Astrocyte (in vitro differentiated cells and primary cell): ENCODE measurements around the gene CD68. TPM values are rescaled to one million over a fixed set of nuclear protein-coding genes. Genes with fewer than 3 reads are reported as not detected.

Experiments used
- DNase-seq: peaks from one replicate; pipeline ENCODE4 v3.0.0-alpha.2; 2010; ENCODE audit warnings: low read depth
- FAIRE-seq: peaks from 2 replicates; lab custom pipeline; 2011; peaks lifted over from hg19 to GRCh38; lab: Jason Lieb, UNC
- H2AFZ ChIP-seq: 2 replicates; pipeline ENCODE4 v1.6.0; 2012; ENCODE audit warnings: low read depth, low read length, inconsistent platforms
- H3K27ac ChIP-seq: 2 replicates; pipeline ENCODE4 v1.5.1; 2011; ENCODE audit warnings: low read depth, low read length, inconsistent platforms
- H3K27me3 ChIP-seq: 2 replicates; pipeline ENCODE4 v1.6.0; 2011; ENCODE audit warnings: low read length, inconsistent platforms; ENCODE audit not compliant: insufficient read depth
- H3K36me3 ChIP-seq: 2 replicates; pipeline ENCODE4 v1.5.1; 2011; ENCODE audit warnings: low read length, inconsistent platforms; ENCODE audit not compliant: insufficient read depth
- H3K4me1 ChIP-seq: 2 replicates; pipeline ENCODE4 v1.5.1; 2011; ENCODE audit warnings: low read length, inconsistent platforms; ENCODE audit not compliant: insufficient read depth
- H3K4me2 ChIP-seq: 2 replicates; pipeline ENCODE4 v1.6.0; 2012; ENCODE audit warnings: low read length, inconsistent platforms
- H3K4me3 ChIP-seq: 2 replicates; pipeline ENCODE4 v1.5.1; 2011; ENCODE audit warnings: low read depth, mild to moderate bottlenecking, low read length, inconsistent platforms; ENCODE audit not compliant: insufficient read depth
- H3K79me2 ChIP-seq: 2 replicates; pipeline ENCODE4 v1.6.0; 2012; ENCODE audit warnings: mild to moderate bottlenecking, low read length, inconsistent platforms; ENCODE audit not compliant: insufficient read depth
- H3K9ac ChIP-seq: 2 replicates; pipeline ENCODE4 v1.6.0; 2012; ENCODE audit warnings: mild to moderate bottlenecking, low read length, inconsistent platforms
- H3K9me3 ChIP-seq: 2 replicates; pipeline ENCODE4 v1.5.1; 2012; ENCODE audit warnings: low read depth, mild to moderate bottlenecking, low read length, inconsistent platforms; ENCODE audit not compliant: insufficient read depth
- H4K20me1 ChIP-seq: 2 replicates; pipeline ENCODE4 v1.6.0; 2012; ENCODE audit warnings: low read length, inconsistent platforms; ENCODE audit not compliant: insufficient read depth
- H3K27ac Mint-ChIP-seq: one replicate; pipeline ENCODE4 v1.8.0; 2021; ENCODE audit warnings: mild to moderate bottlenecking, mixed read lengths; ENCODE audit not compliant: unreplicated experiment
- H3K27me3 Mint-ChIP-seq: one replicate; pipeline ENCODE4 v1.8.0; 2021; ENCODE audit warnings: low read depth, mixed read lengths; ENCODE audit not compliant: unreplicated experiment
- H3K36me3 Mint-ChIP-seq: one replicate; pipeline ENCODE4 v1.8.0; 2021; ENCODE audit warnings: low read depth, mixed read lengths; ENCODE audit not compliant: unreplicated experiment
- H3K4me1 Mint-ChIP-seq: one replicate; pipeline ENCODE4 v1.8.0; 2021; ENCODE audit warnings: low read depth, mixed read lengths; ENCODE audit not compliant: unreplicated experiment
- H3K4me3 Mint-ChIP-seq: one replicate; pipeline ENCODE4 v1.8.0; 2021; ENCODE audit warnings: mild to moderate bottlenecking, moderate library complexity, mixed read lengths; ENCODE audit not compliant: unreplicated experiment
- H3K9me3 Mint-ChIP-seq: one replicate; pipeline ENCODE4 v1.8.0; 2021; ENCODE audit warnings: mild to moderate bottlenecking, mixed read lengths; ENCODE audit not compliant: unreplicated experiment
- EZH2 ChIP-seq: IDR thresholded peaks from 2 replicates; pipeline ENCODE4 v1.6.1; 2012; ENCODE audit warnings: mild to moderate bottlenecking, low read length, inconsistent platforms; ENCODE audit not compliant: insufficient read depth
- total RNA-seq: library from RNA; stranded (reverse); gene quantifications from 2 replicates; pipeline ENCODE4 v1.2.1, GENCODE V29; 2021
- TF ChIP-seq, protein P1 (sequence below): IDR thresholded peaks from 2 replicates; pipeline ENCODE4 v1.5.1; 2011; ENCODE audit warnings: low read depth, mild to moderate bottlenecking, inconsistent platforms, low read length, moderate library complexity; ENCODE audit not compliant: insufficient read depth

The CD68 gene
- total RNA-seq, 1 donor from 2014 or later, result 4.4 TPM

DNA sequence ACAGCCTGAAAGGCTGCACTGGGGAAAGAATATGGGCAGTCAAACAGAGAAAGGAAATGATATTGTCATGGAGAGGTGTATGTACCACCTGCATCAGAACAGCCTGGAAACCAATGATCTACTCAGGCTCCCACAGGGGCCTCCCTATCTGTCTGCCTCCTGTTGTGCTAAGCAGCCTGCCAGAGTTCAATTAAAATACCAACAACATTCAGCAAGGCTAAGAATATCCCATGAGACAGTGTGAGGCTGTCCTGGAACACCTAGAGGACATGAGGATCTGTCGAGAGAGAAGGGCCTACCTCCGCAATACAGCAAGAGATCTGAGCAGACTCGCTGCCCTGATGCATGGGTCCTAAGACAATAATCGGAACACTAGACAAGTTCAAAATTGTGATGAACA, 26.8 kb downstream of the CD68 start:
- Mint-ChIP-seq H3K27ac (no peak overlapping the region), H3K9me3 (no peaks in the 10 kb centered on the region), H3K4me3 (no peak overlapping the region), H3K4me1 (peaks cover 10% of the 10 kb centered on the region), H3K27me3 (no peaks in the 10 kb centered on the region), H3K36me3 (peaks cover 18% of the 10 kb centered on the region)
- Histone ChIP-seq H3K4me2 (no peak overlapping the region), H3K9me3 (no peaks in the 10 kb centered on the region), H3K4me3 (no peak overlapping the region), H3K27ac (no peak overlapping the region), H3K4me1 (no peaks in the 10 kb centered on the region), H3K9ac (no peak overlapping the region), H3K79me2 (peaks cover 61% of the 10 kb centered on the region), H3K36me3 (peaks cover 36% of the 10 kb centered on the region), H3K27me3 (no peaks in the 10 kb centered on the region), H4K20me1 (peaks cover 54% of the 10 kb centered on the region), H2AFZ (no peak overlapping the region)
- no peak for TF ChIP-seq EZH2
- TF ChIP-seq, protein P1, sequence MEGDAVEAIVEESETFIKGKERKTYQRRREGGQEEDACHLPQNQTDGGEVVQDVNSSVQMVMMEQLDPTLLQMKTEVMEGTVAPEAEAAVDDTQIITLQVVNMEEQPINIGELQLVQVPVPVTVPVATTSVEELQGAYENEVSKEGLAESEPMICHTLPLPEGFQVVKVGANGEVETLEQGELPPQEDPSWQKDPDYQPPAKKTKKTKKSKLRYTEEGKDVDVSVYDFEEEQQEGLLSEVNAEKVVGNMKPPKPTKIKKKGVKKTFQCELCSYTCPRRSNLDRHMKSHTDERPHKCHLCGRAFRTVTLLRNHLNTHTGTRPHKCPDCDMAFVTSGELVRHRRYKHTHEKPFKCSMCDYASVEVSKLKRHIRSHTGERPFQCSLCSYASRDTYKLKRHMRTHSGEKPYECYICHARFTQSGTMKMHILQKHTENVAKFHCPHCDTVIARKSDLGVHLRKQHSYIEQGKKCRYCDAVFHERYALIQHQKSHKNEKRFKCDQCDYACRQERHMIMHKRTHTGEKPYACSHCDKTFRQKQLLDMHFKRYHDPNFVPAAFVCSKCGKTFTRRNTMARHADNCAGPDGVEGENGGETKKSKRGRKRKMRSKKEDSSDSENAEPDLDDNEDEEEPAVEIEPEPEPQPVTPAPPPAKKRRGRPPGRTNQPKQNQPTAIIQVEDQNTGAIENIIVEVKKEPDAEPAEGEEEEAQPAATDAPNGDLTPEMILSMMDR, result no peak
- DNase-seq, result no peak
- no peak for FAIRE-seq

DNA sequence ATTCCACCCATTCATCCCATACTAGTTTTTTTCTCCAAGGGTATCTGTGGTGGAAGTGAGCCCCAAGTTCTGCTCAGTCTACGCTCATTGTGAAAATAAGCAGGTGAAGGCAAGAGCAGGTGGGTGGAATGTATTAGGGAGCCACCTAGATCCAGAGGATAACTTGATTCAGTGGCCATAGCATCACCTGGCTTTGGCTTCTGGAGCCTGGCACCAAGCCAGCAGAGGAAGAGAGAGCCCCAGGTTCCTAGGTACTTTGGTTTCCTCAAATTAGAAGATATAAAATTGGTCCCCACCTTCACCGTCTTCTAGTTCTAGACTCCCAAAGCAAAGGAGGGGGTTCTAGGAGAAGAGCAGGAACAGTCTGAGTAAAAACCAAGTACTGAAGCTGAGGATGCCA, 31.2 kb downstream of the CD68 start:
- H3K27me3 Mint-ChIP-seq, result no peaks in the 10 kb centered on the region
- H3K4me3 Mint-ChIP-seq, result no peak overlapping the region
- Histone ChIP-seq H3K9me3 (no peaks in the 10 kb centered on the region), H3K9ac (no peak overlapping the region), H2AFZ (no peak overlapping the region), H3K36me3 (peaks cover 14% of the 10 kb centered on the region), H4K20me1 (peaks cover 72% of the 10 kb centered on the region), H3K79me2 (peaks cover 83% of the 10 kb centered on the region), H3K4me1 (peaks cover 22% of the 10 kb centered on the region), H3K4me2 (no peak overlapping the region), H3K4me3 (no peak overlapping the region), H3K27ac (no peak overlapping the region), H3K27me3 (no peaks in the 10 kb centered on the region)
- H3K36me3 Mint-ChIP-seq, result peaks cover 5% of the 10 kb centered on the region
- H3K9me3 Mint-ChIP-seq, result no peaks in the 10 kb centered on the region
- FAIRE-seq (no peak), DNase-seq (no peak)
- H3K4me1 Mint-ChIP-seq, result peaks cover 32% of the 10 kb centered on the region
- TF ChIP-seq EZH2, result no peak
- TF ChIP-seq, protein P1, result no peak
- H3K27ac Mint-ChIP-seq, result peak overlapping the region; percentile 12

DNA sequence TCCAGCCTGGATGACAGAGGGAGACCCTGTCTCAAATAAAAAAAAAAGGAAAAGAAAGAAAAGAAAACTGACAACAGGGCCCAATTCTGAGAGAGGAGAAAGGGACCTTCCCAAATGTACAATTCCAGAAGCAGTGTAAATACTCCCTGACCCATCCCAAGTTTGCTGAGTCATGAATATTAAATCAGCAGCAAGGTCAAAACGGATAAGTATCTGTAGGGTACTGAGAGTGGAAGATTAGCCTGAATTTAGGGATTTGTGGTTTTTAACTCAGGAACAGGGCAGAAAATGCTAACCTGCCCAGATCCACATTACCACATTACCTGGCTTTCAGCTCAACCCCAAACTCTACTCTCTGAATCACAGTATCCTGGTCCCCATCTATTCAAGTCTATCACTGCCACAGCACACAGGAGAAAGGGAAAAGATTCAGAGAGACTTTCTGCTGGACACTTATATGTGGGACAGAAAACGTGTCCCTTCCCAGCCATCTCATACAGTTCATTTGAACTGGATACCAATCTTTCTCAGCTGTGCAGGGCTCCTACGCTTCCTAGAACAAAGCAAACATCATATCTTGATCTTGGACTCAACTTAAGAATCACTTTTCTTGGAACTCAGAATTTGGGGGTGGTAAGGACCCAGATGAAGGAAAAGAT, 32.3 kb downstream of the CD68 start:
- H3K9me3 ChIP-seq, result no peaks in the 10 kb centered on the region
- H3K4me3 ChIP-seq, result peak overlapping the region; percentile 29
- peak overlapping the region; percentile 50 for H3K27ac Mint-ChIP-seq
- no peaks in the 10 kb centered on the region for H3K9me3 Mint-ChIP-seq
- peaks cover 22% of the 10 kb centered on the region for H3K4me1 ChIP-seq
- peak; percentile 9 for FAIRE-seq
- H3K79me2 ChIP-seq, result peaks cover 72% of the 10 kb centered on the region
- peaks cover 32% of the 10 kb centered on the region for H3K4me1 Mint-ChIP-seq
- no peaks in the 10 kb centered on the region for H3K27me3 Mint-ChIP-seq
- peak overlapping the region; percentile 87 for H3K4me2 ChIP-seq
- H3K36me3 Mint-ChIP-seq, result peaks cover 3% of the 10 kb centered on the region
- no peak overlapping the region for H3K27ac ChIP-seq
- H2AFZ ChIP-seq, result no peak overlapping the region
- H3K9ac ChIP-seq, result peak overlapping the region; percentile 5
- H3K27me3 ChIP-seq, result no peaks in the 10 kb centered on the region
- H4K20me1 ChIP-seq, result peaks cover 61% of the 10 kb centered on the region
- DNase-seq, result no peak
- peak overlapping the region; percentile 95 for H3K4me3 Mint-ChIP-seq
- TF ChIP-seq EZH2, result no peak
- TF ChIP-seq, protein P1, result no peak
- peaks cover 10% of the 10 kb centered on the region for H3K36me3 ChIP-seq
